ENCODE results near the gene HOXD10.
A peak's percentile ranks its signal among the peaks of the same experiment; 100 is the strongest.

GRCh38 chr2:176140513-176141317 lies 24.1 kb downstream of the HOXD10 start:
- TF ChIP-seq, protein P1, sequence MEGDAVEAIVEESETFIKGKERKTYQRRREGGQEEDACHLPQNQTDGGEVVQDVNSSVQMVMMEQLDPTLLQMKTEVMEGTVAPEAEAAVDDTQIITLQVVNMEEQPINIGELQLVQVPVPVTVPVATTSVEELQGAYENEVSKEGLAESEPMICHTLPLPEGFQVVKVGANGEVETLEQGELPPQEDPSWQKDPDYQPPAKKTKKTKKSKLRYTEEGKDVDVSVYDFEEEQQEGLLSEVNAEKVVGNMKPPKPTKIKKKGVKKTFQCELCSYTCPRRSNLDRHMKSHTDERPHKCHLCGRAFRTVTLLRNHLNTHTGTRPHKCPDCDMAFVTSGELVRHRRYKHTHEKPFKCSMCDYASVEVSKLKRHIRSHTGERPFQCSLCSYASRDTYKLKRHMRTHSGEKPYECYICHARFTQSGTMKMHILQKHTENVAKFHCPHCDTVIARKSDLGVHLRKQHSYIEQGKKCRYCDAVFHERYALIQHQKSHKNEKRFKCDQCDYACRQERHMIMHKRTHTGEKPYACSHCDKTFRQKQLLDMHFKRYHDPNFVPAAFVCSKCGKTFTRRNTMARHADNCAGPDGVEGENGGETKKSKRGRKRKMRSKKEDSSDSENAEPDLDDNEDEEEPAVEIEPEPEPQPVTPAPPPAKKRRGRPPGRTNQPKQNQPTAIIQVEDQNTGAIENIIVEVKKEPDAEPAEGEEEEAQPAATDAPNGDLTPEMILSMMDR (conservative IDR thresholded peaks at IDR 0.05; ENCODE audit: low read length) = peak; percentile 80
- TF ChIP-seq EZH2phosphoT487 (IDR thresholded peaks at IDR 0.05; ENCODE audit: borderline replicate concordance, low read depth, low read length) = no peak
